Loucy (cell line): Measurements from ENCODE around the gene MTA1.

Experiments used
- H2AFZ ChIP-seq: fragments of 200-600 bp; sonication (generic); 2 replicates; pipeline ENCODE4 v1.6.0; 2016; ENCODE audit warnings: antibody characterized with exemption, mild to moderate bottlenecking, low read length, moderate library complexity
- H3F3A ChIP-seq: fragments of 200-600 bp; 2 replicates; pipeline ENCODE4 v1.6.0; 2016; ENCODE audit warnings: antibody characterized with exemption, low read depth, mild to moderate bottlenecking
- H3K27me3 ChIP-seq: fragments of 200-600 bp; sonication (generic); 2 replicates; pipeline ENCODE4 v1.6.1; 2014; ENCODE audit warnings: low read length, mild to moderate bottlenecking; ENCODE audit not compliant: insufficient read depth, poor library complexity, severe bottlenecking
- H3K36me3 ChIP-seq: fragments of 200-600 bp; sonication (generic); 2 replicates; pipeline ENCODE4 v1.6.1; 2016; ENCODE audit warnings: low read length; ENCODE audit not compliant: insufficient read depth
- H3K4me1 ChIP-seq: fragments of 200-600 bp; sonication (generic); 2 replicates; pipeline ENCODE4 v1.5.1; 2014; ENCODE audit warnings: low read length, mild to moderate bottlenecking; ENCODE audit not compliant: insufficient read depth, poor library complexity, severe bottlenecking
- H3K4me2 ChIP-seq: fragments of 200-600 bp; sonication (generic); 2 replicates; pipeline ENCODE4 v1.6.0; 2014; ENCODE audit warnings: antibody characterized with exemption, low read length, low read depth, mild to moderate bottlenecking; ENCODE audit not compliant: poor library complexity, severe bottlenecking
- H3K4me3 ChIP-seq: fragments of 200-600 bp; sonication (generic); 2 replicates; pipeline ENCODE4 v1.5.1; 2014; ENCODE audit warnings: low read length, mild to moderate bottlenecking, mixed read lengths; ENCODE audit not compliant: poor library complexity, severe bottlenecking
- H3K79me2 ChIP-seq: fragments of 200-600 bp; sonication (generic); 2 replicates; pipeline ENCODE4 v1.6.1; 2014; ENCODE audit warnings: low read length; ENCODE audit not compliant: insufficient read depth
- H3K9ac ChIP-seq: fragments of 200-600 bp; sonication (generic); 2 replicates; pipeline ENCODE4 v1.6.0; 2014; ENCODE audit warnings: mild to moderate bottlenecking, low read depth, low read length, moderate library complexity; ENCODE audit not compliant: poor library complexity, severe bottlenecking
- H3K9me2 ChIP-seq: fragments of 200-600 bp; sonication (generic); replicated peaks from 2 replicates; pipeline ENCODE4 v1.6.1; 2016; ENCODE audit warnings: low read depth, low read length, mixed read lengths
- H3K9me3 ChIP-seq: fragments of 200-600 bp; sonication (generic); 2 replicates; pipeline ENCODE4 v1.6.1; 2014; ENCODE audit warnings: mild to moderate bottlenecking, antibody characterized with exemption, low read length, low read depth; ENCODE audit not compliant: insufficient read depth
- H4K20me1 ChIP-seq: fragments of 200-600 bp; sonication (generic); 2 replicates; pipeline ENCODE4 v1.6.0; 2014; ENCODE audit warnings: antibody characterized with exemption, low read length, mild to moderate bottlenecking; ENCODE audit not compliant: insufficient read depth, poor library complexity, severe bottlenecking
- CTCF ChIP-seq: fragments of 200-600 bp; sonication (generic); conservative IDR thresholded peaks from 2 replicates; pipeline ENCODE4 v1.5.1; 2014; ENCODE audit warnings: mild to moderate bottlenecking, antibody characterized with exemption, low read length
- EZH2phosphoT487 ChIP-seq: fragments of 200-600 bp; IDR thresholded peaks from 2 replicates; pipeline ENCODE4 v1.6.1; 2018; ENCODE audit warnings: antibody characterized with exemption, mild to moderate bottlenecking, moderate library complexity, borderline replicate concordance

Gene MTA1

GRCh38 chr14:105475269-105476096 is 55.9 kb downstream of the MTA1 start:
- Histone ChIP-seq H3K4me1 (peaks cover 6% of the 10 kb centered on the region), H3K36me3 (no peaks in the 10 kb centered on the region), H2AFZ (no peak overlapping the region), H3K27me3 (no peaks in the 10 kb centered on the region), H3K9me3 (no peaks in the 10 kb centered on the region), H3K4me2 (no peak overlapping the region), H3F3A (no peaks in the 10 kb centered on the region), H3K9me2 (no peaks in the 10 kb centered on the region), H3K9ac (no peak overlapping the region), H3K4me3 (no peak overlapping the region), H3K79me2 (no peaks in the 10 kb centered on the region), H4K20me1 (no peaks in the 10 kb centered on the region)
- TF ChIP-seq CTCF: no peak
- no peak for TF ChIP-seq EZH2phosphoT487

GRCh38 chr14:105476097-105476830 is 56.6 kb downstream of the MTA1 start:
- Histone ChIP-seq H3K79me2 (no peaks in the 10 kb centered on the region), H3K4me2 (no peak overlapping the region), H2AFZ (no peak overlapping the region), H3K9me2 (no peaks in the 10 kb centered on the region), H4K20me1 (no peaks in the 10 kb centered on the region), H3F3A (no peaks in the 10 kb centered on the region), H3K9ac (no peak overlapping the region), H3K4me1 (peaks cover 13% of the 10 kb centered on the region), H3K36me3 (no peaks in the 10 kb centered on the region), H3K4me3 (no peak overlapping the region), H3K27me3 (no peaks in the 10 kb centered on the region), H3K9me3 (no peaks in the 10 kb centered on the region)
- TF ChIP-seq EZH2phosphoT487: no peak
- no peak for TF ChIP-seq CTCF

- Histone ChIP-seq H4K20me1 (no peaks in the 10 kb centered on the region), H3F3A (no peaks in the 10 kb centered on the region), H3K36me3 (no peaks in the 10 kb centered on the region), H3K4me2 (no peak overlapping the region), H3K9me3 (no peaks in the 10 kb centered on the region), H3K27me3 (no peaks in the 10 kb centered on the region), H3K9me2 (no peaks in the 10 kb centered on the region), H3K4me1 (peaks cover 16% of the 10 kb centered on the region), H3K79me2 (no peaks in the 10 kb centered on the region), H3K9ac (no peak overlapping the region), H2AFZ (no peak overlapping the region), H3K4me3 (no peak overlapping the region)
- TF ChIP-seq EZH2phosphoT487: no peak
- TF ChIP-seq CTCF: no peak
Observed at GRCh38 chr14:105476831-105477659, 57.4 kb downstream of the MTA1 start.
